ENCODE data around the gene EEA1.

The EEA1 gene

GRCh38 chr12:92938638-92939037 lies 9.5 kb upstream of the EEA1 start:
- no peak for DNase-seq (ENCODE audit: low read depth, low spot score)

GRCh38 chr12:92938018-92938417 lies 8.9 kb upstream of the EEA1 start:
- DNase-seq (ENCODE audit: low read depth, low spot score): no peak

GRCh38 chr12:92933606-92934005 lies 4.5 kb upstream of the EEA1 start:
- DNase-seq (ENCODE audit: low read depth, low spot score): no peak

GRCh38 chr12:92930421-92930820 lies 1.3 kb upstream of the EEA1 start:
- no peak for DNase-seq (ENCODE audit: low read depth, low spot score)

GRCh38 chr12:92929983-92930382 lies 888 bp upstream of the EEA1 start:
- DNase-seq (ENCODE audit: low read depth, low spot score): no peak

GRCh38 chr12:92928421-92928961 lies 604 bp downstream of the EEA1 start:
- DNase-seq (ENCODE audit: low read depth, low spot score): peak; percentile 44

- DNase-seq (ENCODE audit: low read depth, low spot score): no peak
These were observed 1.4 kb downstream of the EEA1 start for GRCh38 chr12:92927436-92928281.

- DNase-seq (ENCODE audit: low read depth, low spot score): peak; percentile 40
These were observed 2.0 kb downstream of the EEA1 start for GRCh38 chr12:92927055-92927435.

GRCh38 chr12:92926549-92926948 lies 2.5 kb downstream of the EEA1 start:
- no peak for DNase-seq (ENCODE audit: low read depth, low spot score)

- DNase-seq (ENCODE audit: low read depth, low spot score): no peak
These were observed 7.2 kb downstream of the EEA1 start for GRCh38 chr12:92921877-92922276.

- DNase-seq (ENCODE audit: low read depth, low spot score): no peak
These were observed 13.7 kb downstream of the EEA1 start for GRCh38 chr12:92915365-92915764.

- no peak for DNase-seq (ENCODE audit: low read depth, low spot score)
These were observed 14.9 kb downstream of the EEA1 start for GRCh38 chr12:92914170-92914569.

- DNase-seq (ENCODE audit: low read depth, low spot score): no peak
These were observed 16.4 kb downstream of the EEA1 start for GRCh38 chr12:92912672-92913071.

- DNase-seq (ENCODE audit: low read depth, low spot score): no peak
These were observed 17.0 kb downstream of the EEA1 start for GRCh38 chr12:92912052-92912451.

GRCh38 chr12:92911339-92911738 lies 17.8 kb downstream of the EEA1 start:
- DNase-seq (ENCODE audit: low read depth, low spot score): no peak

GRCh38 chr12:92908108-92908507 lies 21.0 kb downstream of the EEA1 start:
- DNase-seq (ENCODE audit: low read depth, low spot score): no peak

- no peak for DNase-seq (ENCODE audit: low read depth, low spot score)
These were observed 23.1 kb downstream of the EEA1 start for GRCh38 chr12:92905811-92906554.

GRCh38 chr12:92905258-92905810 lies 23.8 kb downstream of the EEA1 start:
- DNase-seq (ENCODE audit: low read depth, low spot score): no peak

- DNase-seq (ENCODE audit: low read depth, low spot score): no peak
These were observed 28.2 kb downstream of the EEA1 start for GRCh38 chr12:92900941-92901340.

GRCh38 chr12:92899386-92900001 lies 29.6 kb downstream of the EEA1 start:
- DNase-seq (ENCODE audit: low read depth, low spot score): no peak

- no peak for DNase-seq (ENCODE audit: low read depth, low spot score)
These were observed 30.3 kb downstream of the EEA1 start for GRCh38 chr12:92898755-92899154.

- no peak for DNase-seq (ENCODE audit: low read depth, low spot score)
These were observed 31.3 kb downstream of the EEA1 start for GRCh38 chr12:92897844-92898243.
